DMS53 treated with DMSO at 0.1 percent for 48 hours (cell line): Measurements from ENCODE around the gene OIT3.
A peak's percentile ranks its signal among the peaks of the same experiment; 100 is the strongest.

ENCODE experiments used
- DNase-seq: peaks from one replicate; lab custom pipeline; 2025; ENCODE audit not compliant: unreplicated experiment; lab: John Stamatoyannopoulos, UW

OIT3 gene

DNA sequence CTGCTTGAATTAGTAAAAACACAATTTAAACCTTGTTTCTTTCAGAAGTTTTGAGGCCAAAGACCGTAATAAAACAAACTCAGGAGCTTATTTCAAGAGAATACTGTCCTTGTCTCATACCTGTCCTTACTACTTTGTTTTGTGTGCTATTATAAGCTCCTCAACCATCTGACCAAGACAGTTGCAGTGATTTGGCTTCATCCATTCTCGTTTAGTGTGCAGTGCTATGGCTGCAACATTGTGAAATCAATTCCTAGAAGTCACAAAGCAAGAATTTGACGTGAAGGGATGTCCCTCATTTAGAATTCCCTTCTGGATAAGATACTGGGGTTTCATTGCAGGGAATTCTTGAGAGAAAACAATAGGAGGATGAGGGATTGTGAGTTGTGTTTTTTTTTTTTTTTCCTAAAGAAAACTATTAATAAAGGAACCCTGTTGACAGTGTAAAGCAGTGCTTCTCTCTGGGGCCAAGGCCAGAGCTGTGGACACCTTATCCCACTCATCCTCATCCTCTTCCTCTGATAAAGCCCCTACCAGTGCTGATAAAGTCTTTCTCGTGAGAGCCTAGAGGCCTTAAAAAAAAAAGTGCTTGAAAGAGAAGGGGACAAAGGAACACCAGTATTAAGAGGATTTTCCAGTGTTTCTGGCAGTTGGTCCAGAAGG, at the start of gene OIT3:
Gene OIT3 (plus strand): TSS at position 604 of the 663 bp plus-strand sequence. CDS start 60 bp downstream, outside the sequence.
- no peak for DNase-seq

DNA sequence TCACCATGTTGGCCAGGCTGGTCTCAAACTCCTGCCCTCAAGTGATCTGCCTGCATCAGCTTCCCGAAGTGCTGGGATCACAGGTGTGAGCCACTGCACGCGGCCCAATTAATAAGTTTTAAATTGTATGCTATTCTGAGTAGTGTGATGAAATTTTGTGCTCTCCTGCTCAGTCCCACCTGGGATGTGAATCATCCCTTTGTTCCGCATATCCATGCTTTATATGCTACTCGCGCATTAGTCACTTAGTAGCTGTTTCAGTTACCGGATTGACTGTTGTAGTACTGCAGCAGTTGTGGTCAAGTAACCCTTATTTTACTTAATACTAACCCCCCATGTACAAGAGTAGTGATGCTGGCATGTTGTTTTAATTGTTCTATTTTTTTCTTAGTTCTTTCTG, 47.3 kb upstream of the OIT3 start:
- DNase-seq, result no peak

DNA sequence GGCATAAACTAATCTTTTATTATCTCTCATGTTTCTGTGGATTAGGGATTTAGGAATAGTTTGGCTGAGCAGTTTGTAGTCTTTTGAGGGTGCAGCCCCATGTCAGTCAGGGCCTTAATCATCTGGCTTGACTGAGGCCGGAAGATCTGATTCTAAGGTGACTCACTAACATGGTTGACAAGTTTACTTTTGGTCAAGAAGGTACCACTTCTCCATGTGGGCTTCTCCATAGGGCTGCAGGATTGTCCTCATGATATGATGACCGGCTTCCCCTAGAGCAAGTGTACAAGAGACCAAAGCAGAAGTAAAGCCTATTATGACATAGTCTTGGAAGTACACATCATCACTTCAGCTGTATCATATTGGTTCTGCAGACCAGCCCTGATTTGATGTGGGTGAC, 45.9 kb upstream of the OIT3 start:
- DNase-seq, result no peak

DNA sequence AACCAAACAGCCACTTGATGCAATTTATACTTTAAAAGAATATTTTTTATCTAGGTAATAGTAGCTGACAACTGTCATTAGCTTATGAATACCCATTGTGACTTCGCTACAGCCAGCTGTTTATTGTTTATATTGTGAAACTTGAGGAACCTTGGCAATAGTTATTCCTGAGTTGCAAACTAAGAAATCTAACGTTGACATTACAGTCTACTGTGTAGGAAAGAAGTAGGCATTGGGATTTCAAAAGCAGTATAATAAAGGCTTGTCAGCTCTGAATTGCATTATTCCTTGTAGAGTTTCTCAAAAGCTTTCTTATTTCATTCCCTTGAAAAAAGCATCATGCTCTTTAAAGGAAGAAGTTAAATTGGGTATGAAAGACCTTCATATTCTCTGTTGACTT, 42.7 kb upstream of the OIT3 start:
- DNase-seq, result no peak

DNA sequence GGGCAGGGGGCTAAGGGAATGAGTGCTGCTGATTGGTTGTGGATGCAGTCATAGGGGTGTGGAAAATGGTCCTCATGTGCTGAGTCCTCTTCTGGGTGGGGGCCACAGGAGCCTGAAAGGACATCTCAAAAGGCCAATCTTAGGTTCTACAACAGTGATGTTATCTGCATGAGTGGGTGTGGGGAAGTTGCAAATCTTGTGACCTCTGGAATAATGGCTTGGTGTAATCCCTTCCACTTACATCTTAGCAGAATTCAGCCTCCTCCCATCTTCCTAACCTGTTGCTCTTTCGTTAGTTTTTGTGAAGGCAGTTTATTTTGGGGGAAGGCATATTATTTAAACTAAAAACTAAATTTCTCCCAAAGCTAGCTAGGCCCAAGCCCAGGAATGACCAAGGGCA, 42.0 kb upstream of the OIT3 start:
- DNase-seq, result no peak

DNA sequence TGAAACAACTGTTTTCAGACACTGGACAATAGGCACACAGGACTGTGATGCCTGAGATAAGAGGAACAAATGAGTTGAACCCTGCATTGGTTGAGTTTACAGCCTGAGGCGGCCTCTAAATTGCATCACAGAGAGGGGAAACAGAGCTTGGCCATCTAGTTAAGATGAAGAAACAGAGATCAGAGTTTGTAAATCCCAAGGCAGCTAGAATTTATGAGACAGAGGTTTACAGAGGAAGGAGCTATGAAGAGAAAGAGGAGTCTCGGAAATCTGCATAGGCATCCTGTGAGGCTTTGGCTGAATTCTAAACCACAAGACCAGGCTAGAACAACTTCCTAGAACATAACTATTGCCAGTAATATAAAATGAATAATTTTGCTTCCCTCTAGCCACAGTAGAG, 41.0 kb upstream of the OIT3 start:
- DNase-seq, result no peak

DNA sequence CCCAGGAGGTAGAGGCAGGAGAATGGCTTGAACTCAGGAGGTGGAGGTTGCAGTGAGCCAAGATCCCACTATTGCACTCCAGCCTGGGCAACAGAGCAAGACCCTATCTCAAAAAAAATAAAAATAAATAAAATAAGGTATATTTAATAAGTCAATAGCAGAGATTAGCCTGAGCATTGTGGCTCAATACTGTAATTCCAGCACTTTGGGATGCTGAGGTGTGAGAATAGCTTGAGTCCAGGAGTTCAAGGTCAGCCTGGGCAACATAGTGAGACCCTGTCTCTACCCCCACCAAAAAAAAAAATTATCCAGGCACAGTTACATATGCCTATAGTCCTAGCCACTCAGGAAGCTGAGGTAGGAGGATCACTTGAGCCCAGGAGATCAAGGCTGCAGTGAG, 38.4 kb upstream of the OIT3 start:
- no peak for DNase-seq

DNA sequence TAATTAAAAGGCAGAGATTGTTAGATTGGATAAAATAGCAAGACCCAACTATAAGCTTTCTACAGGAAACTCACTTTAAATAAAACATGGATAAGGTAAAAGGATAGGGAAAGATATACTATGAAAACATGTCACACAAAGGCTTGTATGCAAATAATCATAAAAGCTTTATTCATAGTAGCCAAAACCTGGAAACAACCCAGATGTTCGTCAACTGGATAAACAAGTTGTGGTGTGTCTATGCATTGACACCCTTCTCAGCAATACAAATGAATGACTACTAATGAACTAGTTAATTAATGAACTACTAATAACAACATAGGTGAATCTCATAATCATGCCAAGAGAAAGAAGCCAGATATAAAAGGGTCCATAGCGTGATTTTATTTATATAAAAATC, 37.7 kb upstream of the OIT3 start:
- no peak for DNase-seq

DNA sequence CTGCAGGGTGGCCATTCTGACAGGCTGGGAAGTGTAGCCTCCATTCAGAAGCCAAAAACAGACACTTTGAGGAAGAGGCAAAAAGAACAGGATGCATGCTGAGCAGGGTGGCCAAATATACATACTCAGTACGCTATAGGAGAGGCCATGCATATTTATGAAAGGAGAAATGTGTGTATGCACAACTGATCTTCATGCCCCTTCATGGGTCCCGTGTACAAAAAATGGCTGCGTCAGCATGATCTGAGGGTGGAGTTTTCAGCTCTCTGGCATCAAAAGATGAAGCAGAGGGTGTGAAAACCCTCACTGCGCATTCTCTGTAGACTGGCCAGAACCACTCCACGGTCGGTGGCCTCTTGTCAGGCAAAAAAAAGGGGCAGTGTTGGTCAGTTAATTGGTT, 35.5 kb upstream of the OIT3 start:
- DNase-seq, result no peak

DNA sequence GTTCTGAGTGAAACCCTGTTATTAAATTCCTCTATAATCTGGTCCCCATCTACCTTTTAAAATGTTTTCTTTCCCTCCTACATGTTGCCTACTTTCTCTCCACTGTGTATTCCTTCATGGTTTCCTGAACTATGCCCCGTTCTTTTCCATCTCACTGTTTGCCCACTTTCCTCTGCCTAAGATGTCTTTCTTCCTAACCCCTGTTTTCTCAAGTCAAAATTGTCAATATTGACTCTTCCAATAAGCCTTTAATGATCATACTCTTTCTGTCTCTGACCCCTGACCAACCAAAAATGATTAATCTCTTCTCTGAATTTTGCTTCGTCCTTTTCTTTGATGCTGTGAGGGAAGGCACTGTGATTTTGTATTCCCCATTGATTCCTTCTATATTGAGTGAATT, 30.6 kb upstream of the OIT3 start:
- no peak for DNase-seq

DNA sequence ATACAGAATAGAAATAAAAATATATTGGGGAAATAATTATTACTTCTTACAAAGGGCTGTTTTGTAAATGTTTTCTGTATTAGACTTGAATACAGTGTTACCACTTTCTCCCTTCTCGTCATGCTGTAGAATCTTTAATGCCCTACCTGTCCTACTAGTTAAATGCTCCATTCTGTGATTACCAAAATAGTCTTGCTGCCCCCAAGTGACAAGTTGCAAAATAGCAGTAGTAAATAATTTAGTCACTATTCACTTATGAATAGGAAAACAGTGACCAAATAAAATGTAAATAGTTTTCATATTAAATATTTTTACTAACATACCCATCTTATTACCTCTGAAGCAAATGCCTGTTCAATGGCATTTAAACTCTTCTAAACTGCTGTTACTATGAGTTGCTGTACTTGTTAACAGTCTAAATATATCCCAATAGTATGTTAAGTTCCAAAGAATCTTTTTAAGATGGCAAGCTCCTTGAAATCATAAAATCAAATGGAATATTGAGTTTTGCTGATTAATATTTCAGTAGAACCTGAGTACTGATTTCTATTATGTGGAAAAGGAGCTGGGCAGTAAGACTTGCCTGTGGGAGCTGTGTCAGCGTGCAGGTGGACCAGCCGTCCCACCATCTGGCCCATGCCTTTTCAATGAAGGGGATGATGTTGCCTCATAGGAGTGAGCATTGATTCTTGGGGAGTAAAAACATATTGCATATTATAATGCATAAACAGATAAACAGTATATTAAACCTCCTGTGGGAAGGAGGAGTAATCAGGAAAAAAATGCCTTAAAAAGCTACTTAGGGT, 18.1 kb upstream of the OIT3 start:
- DNase-seq, result peak; percentile 11

DNA sequence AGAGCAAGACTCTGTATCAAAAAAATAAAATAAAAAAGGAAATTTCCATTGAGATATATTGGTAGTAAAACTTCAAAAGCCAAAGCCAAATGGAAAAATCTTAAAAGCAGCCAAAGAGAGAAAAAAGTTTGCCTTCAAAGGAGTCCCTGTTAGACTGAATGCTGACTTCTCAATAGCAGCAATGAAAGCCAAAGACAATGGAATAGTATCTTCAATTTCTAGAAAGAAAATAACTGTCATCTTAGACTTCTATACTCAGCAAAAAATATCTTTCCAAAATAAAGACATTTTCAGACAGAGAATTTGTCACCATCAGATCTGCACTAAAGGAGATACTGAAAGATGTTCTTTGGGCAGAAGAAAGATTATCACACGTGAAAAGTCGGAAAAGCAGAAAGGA, 14.3 kb upstream of the OIT3 start:
- no peak for DNase-seq

DNA sequence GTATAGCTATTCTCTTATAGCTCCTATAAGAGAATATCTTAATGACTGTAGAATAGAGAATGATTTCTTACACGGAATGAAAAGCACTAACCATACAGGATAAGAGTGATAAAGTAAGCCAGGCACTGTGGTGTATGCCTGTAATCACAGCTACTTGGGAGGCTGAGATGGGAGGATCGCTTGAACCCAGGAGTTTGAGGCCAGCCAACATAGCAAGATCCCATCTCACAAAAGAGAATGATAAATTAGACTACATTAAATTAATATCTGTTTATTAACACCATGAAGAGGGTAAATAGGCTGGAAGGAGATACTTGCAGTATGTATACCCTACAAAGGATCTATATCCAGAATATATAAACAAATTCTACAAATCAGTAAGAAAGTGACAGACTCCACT, 12.2 kb upstream of the OIT3 start:
- no peak for DNase-seq

DNA sequence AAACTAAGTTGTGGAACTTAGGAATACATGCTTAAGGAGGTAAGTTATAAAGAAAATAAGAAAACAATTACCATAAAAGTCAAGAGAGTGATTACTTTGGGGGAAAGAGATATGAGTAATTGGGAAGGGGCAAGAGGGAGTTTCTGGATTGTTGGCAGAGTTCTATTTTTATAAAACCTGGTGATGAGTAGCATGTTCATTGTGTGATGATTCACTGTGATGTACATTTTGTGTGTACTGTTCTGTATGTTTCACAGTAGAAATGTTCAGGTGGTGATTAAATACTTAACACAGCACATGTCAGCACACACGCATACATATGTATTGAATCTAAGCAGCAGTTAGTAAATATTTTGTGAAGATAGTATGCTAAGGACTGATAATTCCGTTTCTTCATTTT, 9.7 kb upstream of the OIT3 start:
- DNase-seq, result no peak

DNA sequence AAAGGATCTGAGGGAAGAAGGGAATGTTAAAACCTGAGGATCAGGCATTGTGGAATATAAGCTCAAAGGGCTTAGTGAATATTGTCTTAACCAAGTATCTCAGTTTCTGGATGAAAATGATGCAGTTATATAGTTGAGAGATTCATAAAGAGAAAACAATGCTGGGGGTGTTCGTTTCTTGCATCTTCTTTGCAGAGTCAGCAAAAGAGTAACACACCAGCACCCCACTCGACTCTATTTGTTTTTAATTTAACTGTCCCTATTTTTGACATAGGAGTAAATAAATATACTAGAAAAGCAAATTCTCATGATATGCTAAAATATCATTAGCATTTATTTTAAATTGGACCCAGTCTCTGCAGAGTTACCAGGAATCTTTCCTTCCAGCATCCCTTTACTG, 7.6 kb upstream of the OIT3 start:
- DNase-seq, result no peak

DNA sequence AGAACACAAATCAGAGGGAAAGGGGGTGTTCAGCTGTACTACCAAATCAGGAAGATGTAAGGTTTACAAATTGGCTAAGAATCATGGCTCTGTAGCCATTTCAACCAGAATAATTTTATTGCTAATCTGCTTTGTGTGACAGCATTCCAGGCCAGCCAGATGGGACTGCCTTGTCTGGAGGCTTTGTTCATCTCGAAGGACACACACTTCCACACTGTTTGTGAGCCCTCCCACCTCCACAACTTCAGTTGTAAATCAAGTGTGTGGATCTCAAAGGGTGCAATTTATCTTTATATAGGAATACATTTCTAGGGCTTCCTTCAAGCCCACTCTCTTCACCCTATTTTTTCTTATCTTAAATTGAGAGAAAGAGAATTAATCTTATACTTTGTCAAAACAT, 6.9 kb upstream of the OIT3 start:
- no peak for DNase-seq

DNA sequence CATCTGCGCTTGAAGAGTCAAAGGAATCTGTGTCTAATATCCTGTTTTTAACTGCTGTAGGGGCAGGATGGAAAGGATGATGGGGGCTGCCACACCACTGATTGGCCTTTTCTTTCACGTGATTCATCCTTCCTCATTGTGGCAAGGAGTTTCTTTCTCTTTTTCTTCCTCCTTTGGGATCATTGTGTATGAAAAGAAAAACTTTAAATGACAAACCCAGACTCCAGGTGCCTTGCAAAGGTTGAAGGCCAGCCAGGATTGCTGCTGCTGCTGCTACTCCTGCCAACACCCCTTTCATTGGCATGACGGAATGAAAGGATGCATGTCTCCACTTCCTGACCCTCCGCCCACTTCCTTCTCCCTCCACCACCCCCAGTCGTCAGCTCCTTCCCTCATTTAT, 6.5 kb upstream of the OIT3 start:
- DNase-seq, result no peak

DNA sequence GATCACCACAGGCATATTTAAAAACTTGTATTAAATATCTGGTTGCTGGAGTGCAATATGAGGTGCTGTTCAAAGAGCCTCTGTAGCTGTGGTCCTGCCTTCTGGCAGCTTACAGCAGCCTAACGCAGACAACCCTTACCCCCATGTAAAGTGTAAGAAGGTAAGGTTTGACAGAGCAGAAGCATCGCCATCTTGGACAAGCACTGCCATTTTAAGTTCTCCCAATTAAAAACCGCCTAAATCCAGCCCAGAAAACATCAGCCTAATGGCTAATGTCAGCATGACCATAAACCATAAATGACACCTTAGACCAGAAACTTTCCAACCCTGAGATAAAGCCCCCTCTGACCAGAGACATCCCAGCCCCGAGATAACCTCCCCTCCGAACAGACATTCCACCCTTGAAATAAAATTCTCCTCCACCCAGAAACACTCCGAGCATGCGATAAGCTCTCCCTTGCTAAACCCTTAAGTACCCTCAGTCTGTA, 5.3 kb upstream of the OIT3 start:
- no peak for DNase-seq

DNA sequence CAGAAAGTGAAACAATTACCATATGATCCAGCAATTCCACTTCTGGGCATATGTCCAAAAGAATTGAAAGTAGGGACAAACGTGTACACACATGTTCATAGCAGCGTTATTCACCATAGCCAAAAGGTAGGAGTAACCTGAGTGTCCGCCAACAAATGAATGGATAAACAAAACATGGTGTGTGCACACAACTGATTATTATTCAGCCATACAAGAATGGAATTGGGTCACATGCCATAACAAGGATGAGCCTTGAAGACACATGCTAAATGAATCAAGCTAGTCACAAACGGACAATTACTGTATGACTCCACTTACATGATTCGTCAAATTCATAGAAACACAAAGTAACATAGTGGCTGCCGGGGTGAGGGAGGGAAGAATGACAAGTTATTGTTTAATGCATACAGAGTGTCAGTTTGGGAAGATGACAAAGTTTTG, 4.1 kb upstream of the OIT3 start:
- DNase-seq, result no peak

DNA sequence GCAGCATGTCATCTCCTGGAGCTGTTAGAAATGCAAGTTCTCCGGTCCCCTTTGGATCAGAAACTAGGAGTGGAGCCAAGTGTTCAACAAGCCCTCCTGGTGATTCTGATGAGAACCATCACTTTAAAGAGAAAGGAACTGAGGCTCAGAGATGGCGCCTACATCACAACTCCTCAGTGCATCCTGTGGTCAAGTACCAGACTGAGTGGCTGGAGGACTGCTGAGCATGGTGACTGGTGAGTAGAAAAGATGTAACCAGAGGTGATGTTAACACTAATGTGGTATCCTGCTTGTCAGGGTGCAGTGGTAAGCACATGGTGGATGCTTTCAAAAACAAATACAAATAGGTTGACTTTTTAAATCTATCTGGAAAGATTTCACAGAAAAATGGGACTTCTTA, 3.5 kb upstream of the OIT3 start:
- DNase-seq, result no peak

DNA sequence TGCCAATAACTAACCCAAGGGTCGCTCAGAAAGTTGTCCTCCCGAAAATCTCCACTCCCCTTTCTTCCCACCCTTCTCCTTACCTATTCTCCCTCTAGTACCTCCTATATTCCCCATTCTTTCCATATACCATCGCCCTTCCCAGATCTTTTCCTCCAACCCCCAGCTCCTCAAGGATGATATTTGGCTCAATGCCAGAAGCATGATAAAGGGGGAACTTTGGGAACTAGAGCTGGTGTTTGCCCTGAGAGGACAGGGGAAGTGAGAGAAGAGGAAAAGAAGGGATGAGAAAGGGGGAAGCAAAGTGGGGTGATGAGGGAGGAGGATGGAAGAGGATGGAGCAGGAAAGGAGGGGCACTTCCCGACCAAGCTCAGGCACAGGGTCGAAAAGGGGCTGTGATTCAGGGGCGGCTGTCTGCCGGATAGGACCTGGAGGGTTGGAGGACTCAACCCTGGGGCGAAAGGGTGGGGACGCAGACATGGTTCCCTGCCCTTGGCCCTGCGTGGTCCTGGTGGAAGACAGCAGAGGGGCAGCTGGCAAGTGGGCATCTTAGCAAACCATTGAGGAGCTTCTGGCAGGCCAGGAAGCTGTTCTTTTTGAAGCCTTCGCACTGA, 1.8 kb downstream of the OIT3 start:
- DNase-seq, result no peak

DNA sequence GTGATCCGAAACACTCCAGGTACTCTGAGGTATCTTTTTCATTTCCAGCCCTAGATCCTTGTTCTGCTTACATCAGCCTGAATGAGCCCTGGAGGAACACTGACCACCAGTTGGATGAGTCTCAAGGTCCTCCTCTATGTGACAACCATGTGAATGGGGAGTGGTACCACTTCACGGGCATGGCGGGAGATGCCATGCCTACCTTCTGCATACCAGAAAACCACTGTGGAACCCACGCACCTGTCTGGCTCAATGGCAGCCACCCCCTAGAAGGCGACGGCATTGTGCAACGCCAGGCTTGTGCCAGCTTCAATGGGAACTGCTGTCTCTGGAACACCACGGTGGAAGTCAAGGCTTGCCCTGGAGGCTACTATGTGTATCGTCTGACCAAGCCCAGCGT, 5.1 kb downstream of the OIT3 start:
- DNase-seq, result no peak
